ENCODE results near the gene MYH11. TPM values are rescaled to one million over a fixed set of nuclear protein-coding genes. Genes with fewer than 3 reads are reported as not detected.

Gene MYH11
- total RNA-seq, 1 experiment from 2014 or later = 0.05 TPM

DNA sequence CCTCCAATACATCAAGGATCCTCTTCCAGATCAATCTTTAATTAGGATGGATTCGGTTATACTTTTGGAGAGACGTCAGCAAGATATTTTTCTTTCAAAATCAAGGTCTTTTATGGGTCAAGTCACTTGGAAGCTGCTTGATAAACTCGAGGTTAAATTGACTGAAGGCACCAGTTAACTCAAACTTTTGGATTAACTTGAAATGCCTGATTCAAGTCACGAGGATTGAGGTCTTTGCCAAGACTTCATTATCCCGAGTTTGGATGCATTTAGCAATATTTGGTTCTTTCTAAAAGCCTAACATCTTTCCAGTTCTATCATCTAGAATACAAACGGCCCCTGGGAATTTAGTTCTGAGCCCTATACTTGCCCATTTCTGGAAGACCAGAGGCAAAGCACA is 82.9 kb downstream of the MYH11 start:
- DNase-seq = no peak
- H3K27me3 Mint-ChIP-seq (ENCODE audit: unreplicated experiment) = peaks cover 63% of the 10 kb centered on the region
- no peaks in the 10 kb centered on the region for H3K36me3 Mint-ChIP-seq (ENCODE audit: insufficient read depth, unreplicated experiment)
- CTCF ChIA-PET = no interaction called here
- BruUV-seq (replicated peaks) = no TSS peak
- no peak overlapping the region for H3K4me3 Mint-ChIP-seq (ENCODE audit: low read depth, unreplicated experiment)
- H3K27ac Mint-ChIP-seq (ENCODE audit: unreplicated experiment) = no peak overlapping the region
- no peaks in the 10 kb centered on the region for H3K9me3 Mint-ChIP-seq (ENCODE audit: low read depth, unreplicated experiment)
- TF ChIP-seq, protein P1, sequence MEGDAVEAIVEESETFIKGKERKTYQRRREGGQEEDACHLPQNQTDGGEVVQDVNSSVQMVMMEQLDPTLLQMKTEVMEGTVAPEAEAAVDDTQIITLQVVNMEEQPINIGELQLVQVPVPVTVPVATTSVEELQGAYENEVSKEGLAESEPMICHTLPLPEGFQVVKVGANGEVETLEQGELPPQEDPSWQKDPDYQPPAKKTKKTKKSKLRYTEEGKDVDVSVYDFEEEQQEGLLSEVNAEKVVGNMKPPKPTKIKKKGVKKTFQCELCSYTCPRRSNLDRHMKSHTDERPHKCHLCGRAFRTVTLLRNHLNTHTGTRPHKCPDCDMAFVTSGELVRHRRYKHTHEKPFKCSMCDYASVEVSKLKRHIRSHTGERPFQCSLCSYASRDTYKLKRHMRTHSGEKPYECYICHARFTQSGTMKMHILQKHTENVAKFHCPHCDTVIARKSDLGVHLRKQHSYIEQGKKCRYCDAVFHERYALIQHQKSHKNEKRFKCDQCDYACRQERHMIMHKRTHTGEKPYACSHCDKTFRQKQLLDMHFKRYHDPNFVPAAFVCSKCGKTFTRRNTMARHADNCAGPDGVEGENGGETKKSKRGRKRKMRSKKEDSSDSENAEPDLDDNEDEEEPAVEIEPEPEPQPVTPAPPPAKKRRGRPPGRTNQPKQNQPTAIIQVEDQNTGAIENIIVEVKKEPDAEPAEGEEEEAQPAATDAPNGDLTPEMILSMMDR (IDR thresholded peaks at IDR 0.05; ENCODE audit: unreplicated experiment) = no peak
- H3K4me1 Mint-ChIP-seq (ENCODE audit: low read depth, unreplicated experiment) = no peaks in the 10 kb centered on the region
- intact Hi-C loops (cut with micrococcal nuclease; ENCODE audit: unreplicated experiment) = no loop called here

DNA sequence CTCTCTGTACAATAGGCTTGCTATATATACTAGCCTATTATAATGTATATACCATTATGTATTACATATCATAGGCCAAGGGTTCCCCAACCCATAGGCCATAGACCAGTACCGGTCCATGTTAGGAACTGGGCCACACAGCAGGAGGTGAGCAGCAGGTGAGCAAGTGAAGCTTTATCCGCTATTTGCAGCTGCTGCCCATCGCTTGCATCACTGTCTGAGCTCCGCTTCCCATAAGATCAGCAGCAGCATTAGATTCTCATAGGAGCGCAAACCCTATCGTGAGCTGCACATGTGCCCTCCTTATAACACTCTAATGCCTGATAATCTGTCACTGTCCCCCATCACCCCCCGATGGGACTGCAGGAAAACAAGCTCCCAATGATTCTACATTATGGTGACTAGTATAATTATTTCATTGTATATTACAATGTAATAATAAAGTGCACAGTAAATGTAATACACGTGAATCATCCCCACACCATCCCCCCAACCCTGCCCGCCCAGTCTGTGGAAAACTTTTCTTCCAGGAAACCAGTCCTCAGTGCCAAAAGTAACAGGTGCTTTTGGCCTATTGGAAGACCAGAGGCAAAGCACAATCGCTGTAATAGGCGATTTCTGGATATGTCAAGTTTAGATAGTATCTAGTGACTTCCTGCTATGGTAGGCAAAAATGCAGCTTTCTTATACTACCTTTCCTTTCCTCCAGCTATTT is 84.1 kb downstream of the MYH11 start:
- intact Hi-C loops (cut with micrococcal nuclease; ENCODE audit: unreplicated experiment) = no loop called here
- Mint-ChIP-seq H3K9me3 (ENCODE audit: low read depth, unreplicated experiment) (no peaks in the 10 kb centered on the region), H3K4me3 (ENCODE audit: low read depth, unreplicated experiment) (no peak overlapping the region), H3K27ac (ENCODE audit: unreplicated experiment) (no peak overlapping the region), H3K27me3 (ENCODE audit: unreplicated experiment) (peaks cover 61% of the 10 kb centered on the region), H3K4me1 (ENCODE audit: low read depth, unreplicated experiment) (no peaks in the 10 kb centered on the region), H3K36me3 (ENCODE audit: insufficient read depth, unreplicated experiment) (no peaks in the 10 kb centered on the region)
- BruUV-seq (replicated peaks) = no TSS peak
- no peak for DNase-seq
- TF ChIP-seq, protein P1 (IDR thresholded peaks at IDR 0.05; ENCODE audit: unreplicated experiment) = no peak
- CTCF ChIA-PET = no interaction called here

DNA sequence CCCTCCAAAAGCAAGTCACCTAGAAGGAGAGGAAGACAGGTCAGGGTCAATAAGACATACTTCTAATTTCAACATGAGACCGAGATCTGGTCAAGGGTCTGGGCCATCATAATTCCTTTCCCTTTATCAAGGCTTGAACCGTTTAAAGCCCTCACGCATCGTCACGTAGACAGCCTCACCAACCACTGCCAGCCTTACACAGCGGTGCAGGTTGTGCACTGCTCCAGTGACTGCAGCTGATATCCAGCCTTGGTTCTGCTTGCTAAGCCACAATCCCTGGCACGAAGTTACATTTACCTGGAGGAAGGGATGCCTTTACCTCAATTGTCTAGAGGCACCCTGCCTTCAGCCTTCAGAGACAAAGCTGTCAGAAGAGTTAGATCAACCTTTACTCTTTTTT is 85.1 kb downstream of the MYH11 start:
- intact Hi-C loops (cut with micrococcal nuclease; ENCODE audit: unreplicated experiment) = no loop called here

DNA sequence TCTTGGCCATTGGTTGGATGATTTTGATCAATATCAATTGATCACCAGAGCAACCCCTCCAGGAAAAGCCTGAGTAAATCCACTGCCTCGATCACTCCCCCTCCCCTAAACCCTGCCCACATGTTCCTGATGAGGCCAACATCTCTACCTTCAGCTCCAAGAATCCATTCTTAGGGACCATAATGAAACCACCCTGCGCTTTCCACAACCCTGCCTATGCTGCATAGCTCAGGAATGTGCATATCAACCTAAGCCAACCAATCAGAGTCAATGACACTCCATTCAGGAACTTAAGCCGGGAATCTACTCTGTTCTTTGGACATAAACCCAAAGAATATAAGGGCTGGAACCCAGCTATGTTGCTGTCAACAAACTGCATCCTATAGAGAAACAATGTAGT is 86.3 kb downstream of the MYH11 start:
- Mint-ChIP-seq H3K4me3 (ENCODE audit: low read depth, unreplicated experiment) (no peak overlapping the region), H3K9me3 (ENCODE audit: low read depth, unreplicated experiment) (no peaks in the 10 kb centered on the region), H3K27me3 (ENCODE audit: unreplicated experiment) (peaks cover 42% of the 10 kb centered on the region), H3K4me1 (ENCODE audit: low read depth, unreplicated experiment) (no peaks in the 10 kb centered on the region), H3K27ac (ENCODE audit: unreplicated experiment) (no peak overlapping the region), H3K36me3 (ENCODE audit: insufficient read depth, unreplicated experiment) (no peaks in the 10 kb centered on the region)
- CTCF ChIA-PET = interaction anchor here (1.4 kb wide), 1 partner anchor 52 kb away, joined by 9 read pairs; no protein-coding TSS in a partner anchor
- no peak for DNase-seq
- no TSS peak for BruUV-seq (replicated peaks)
- intact Hi-C loops (cut with micrococcal nuclease; ENCODE audit: unreplicated experiment) = no loop called here
- TF ChIP-seq, protein P1 (IDR thresholded peaks at IDR 0.05; ENCODE audit: unreplicated experiment) = no peak

More for the DNA sequence above, 85.1 kb downstream of the MYH11 start:
- no peaks in the 10 kb centered on the region for H3K36me3 Mint-ChIP-seq (ENCODE audit: insufficient read depth, unreplicated experiment)
- H3K27me3 Mint-ChIP-seq (ENCODE audit: unreplicated experiment) = peaks cover 51% of the 10 kb centered on the region
- BruUV-seq (replicated peaks) = no TSS peak
- no peaks in the 10 kb centered on the region for H3K9me3 Mint-ChIP-seq (ENCODE audit: low read depth, unreplicated experiment)
- no peak overlapping the region for H3K27ac Mint-ChIP-seq (ENCODE audit: unreplicated experiment)
- TF ChIP-seq, protein P1 (IDR thresholded peaks at IDR 0.05; ENCODE audit: unreplicated experiment) = no peak
- no peak overlapping the region for H3K4me3 Mint-ChIP-seq (ENCODE audit: low read depth, unreplicated experiment)
- no peak for DNase-seq
- H3K4me1 Mint-ChIP-seq (ENCODE audit: low read depth, unreplicated experiment) = no peaks in the 10 kb centered on the region
- CTCF ChIA-PET = interaction anchor here (0.7 kb wide), 1 partner anchor 110 kb away, joined by 6 read pairs; no protein-coding TSS in a partner anchor

All from Calu3 (cell line).